ENCODE measurements around the gene TEN1.

The TEN1 gene

GRCh38 chr17:75979705-75980187, 706 bp downstream of the TEN1 start:
- DNase-seq: no peak

- no peak for DNase-seq
Observed at GRCh38 chr17:75980188-75981018, 1.4 kb downstream of the TEN1 start.

GRCh38 chr17:75981019-75981615, 2.1 kb downstream of the TEN1 start:
- no peak for DNase-seq

GRCh38 chr17:75983501-75984181, 4.6 kb downstream of the TEN1 start:
- DNase-seq: no peak

- no peak for DNase-seq
Observed at GRCh38 chr17:75985986-75986385, 6.9 kb downstream of the TEN1 start.

GRCh38 chr17:75987041-75987440, 8.0 kb downstream of the TEN1 start:
- DNase-seq: no peak

- DNase-seq: no peak
Observed at GRCh38 chr17:75991396-75991795, 12.4 kb downstream of the TEN1 start.

- DNase-seq: no peak
Observed at GRCh38 chr17:75994802-75995370, 15.8 kb downstream of the TEN1 start.

GRCh38 chr17:75995385-75995925, 16.4 kb downstream of the TEN1 start:
- no peak for DNase-seq

- DNase-seq: no peak
Observed at GRCh38 chr17:75996665-75997590, 17.9 kb downstream of the TEN1 start.

GRCh38 chr17:75998327-75998795, 19.3 kb downstream of the TEN1 start:
- DNase-seq: no peak

GRCh38 chr17:76000016-76000754, 21.1 kb downstream of the TEN1 start:
- DNase-seq: no peak

GRCh38 chr17:76000755-76001521, 21.9 kb downstream of the TEN1 start, which contains the start of gene CDK3:
Gene CDK3 (plus strand): TSS chr17:76000855. CDS start chr17:76001426, 571 bp downstream.
- no peak for DNase-seq

GRCh38 chr17:76002100-76002499, 23.1 kb downstream of the TEN1 start:
- DNase-seq: no peak

GRCh38 chr17:76003915-76004314, 24.9 kb downstream of the TEN1 start:
- DNase-seq: no peak

GRCh38 chr17:76004750-76005262, 25.8 kb downstream of the TEN1 start:
- DNase-seq: no peak

- no peak for DNase-seq
Observed at GRCh38 chr17:76005263-76006149, 26.5 kb downstream of the TEN1 start.

- no peak for DNase-seq
Observed at GRCh38 chr17:76007131-76007849, 28.2 kb downstream of the TEN1 start.
